Esophagus muscularis mucosa (tissue), 4 donors: ENCODE results near the gene PICALM.

Experiments used
- EP300 ChIP-seq: sonication (generic); formaldehyde crosslinking; IDR thresholded peaks from one replicate; pipeline ENCODE4 v1.6.1; 2017; ENCODE audit warnings: antibody characterized with exemption
- POLR2A ChIP-seq: fragments of 450-650 bp; IDR thresholded peaks from one replicate; pipeline ENCODE4 v1.6.1; 2017; ENCODE audit warnings: antibody characterized with exemption, moderate library complexity, mild to moderate bottlenecking, low read depth
- POLR2AphosphoS5 ChIP-seq, 2 donors: sonication (generic); formaldehyde crosslinking; IDR thresholded peaks; one replicate each; pipeline ENCODE4 v1.6.1; 2017; ENCODE audit warnings: antibody characterized with exemption in 2 of 2
- TF ChIP-seq, protein P1 (sequence below), 3 experiments: fragments of 200-600 bp in 2 of 3; fragments of 450-650 bp in 1 of 3; sonication (generic) in 2 of 3; IDR thresholded peaks; one replicate each; pipeline ENCODE4 v1.5.1; 2017 to 2019; ENCODE audit warnings: antibody characterized with exemption in 3 of 3, mild to moderate bottlenecking in 2 of 3, moderate library complexity in 1 of 3

DNA sequence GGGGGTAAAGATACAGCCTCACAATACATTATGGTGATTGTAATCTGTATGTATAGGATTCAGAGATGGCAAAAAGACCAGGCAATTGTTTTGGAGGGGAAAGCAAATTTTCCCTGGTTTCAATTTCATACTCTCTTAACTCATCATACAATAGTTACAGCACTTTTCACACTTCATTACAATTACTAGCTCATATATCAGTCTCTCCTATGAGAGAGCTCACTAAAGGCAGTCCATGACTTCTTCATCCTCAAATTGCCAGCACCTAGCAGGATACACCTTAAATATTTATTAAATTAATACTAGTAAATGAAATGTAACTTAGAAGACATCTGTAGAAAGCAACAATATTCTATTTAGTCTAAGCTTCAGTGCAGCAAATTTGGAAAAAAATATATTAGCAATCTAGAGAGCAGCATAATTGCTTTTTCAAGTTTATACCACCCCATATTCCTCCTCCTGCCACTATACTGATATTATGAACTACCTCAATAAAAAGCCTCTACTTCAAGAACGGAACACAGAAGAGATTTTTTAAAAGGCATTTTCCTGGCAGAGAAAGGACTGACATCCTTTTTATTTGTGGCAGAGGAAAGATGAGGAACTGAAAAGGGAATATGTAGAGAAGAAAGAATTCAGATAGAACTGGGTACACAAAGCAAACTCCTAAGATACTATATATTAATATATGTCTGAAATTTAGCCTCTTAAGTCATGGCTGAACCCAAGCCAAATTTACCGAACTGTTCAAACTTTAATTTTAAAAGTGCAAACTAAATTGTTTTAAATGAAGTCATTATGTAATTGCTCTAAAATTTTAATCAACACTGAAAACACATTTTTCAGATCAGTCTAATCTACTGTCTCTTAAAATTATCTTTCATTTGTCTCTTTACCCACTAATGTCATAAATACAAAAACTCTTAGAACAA, 27.7 kb downstream of the PICALM start:
- TF ChIP-seq, protein P1, sequence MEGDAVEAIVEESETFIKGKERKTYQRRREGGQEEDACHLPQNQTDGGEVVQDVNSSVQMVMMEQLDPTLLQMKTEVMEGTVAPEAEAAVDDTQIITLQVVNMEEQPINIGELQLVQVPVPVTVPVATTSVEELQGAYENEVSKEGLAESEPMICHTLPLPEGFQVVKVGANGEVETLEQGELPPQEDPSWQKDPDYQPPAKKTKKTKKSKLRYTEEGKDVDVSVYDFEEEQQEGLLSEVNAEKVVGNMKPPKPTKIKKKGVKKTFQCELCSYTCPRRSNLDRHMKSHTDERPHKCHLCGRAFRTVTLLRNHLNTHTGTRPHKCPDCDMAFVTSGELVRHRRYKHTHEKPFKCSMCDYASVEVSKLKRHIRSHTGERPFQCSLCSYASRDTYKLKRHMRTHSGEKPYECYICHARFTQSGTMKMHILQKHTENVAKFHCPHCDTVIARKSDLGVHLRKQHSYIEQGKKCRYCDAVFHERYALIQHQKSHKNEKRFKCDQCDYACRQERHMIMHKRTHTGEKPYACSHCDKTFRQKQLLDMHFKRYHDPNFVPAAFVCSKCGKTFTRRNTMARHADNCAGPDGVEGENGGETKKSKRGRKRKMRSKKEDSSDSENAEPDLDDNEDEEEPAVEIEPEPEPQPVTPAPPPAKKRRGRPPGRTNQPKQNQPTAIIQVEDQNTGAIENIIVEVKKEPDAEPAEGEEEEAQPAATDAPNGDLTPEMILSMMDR (IDR thresholded peaks at IDR 0.05): no peak
- TF ChIP-seq POLR2AphosphoS5 (IDR thresholded peaks at IDR 0.05) (no peak), EP300 (no peak), POLR2A (no peak)
